Large intestine (tissue), 3 donors: ENCODE measurements around the gene AZU1. TPM values are rescaled to one million over a fixed set of nuclear protein-coding genes. Genes with fewer than 3 reads are reported as not detected.

ENCODE experiments used
- DNase-seq, 2 donors: peaks; one replicate each; pipeline versions ENCODE4 v3.0.0 to v3.0.0-alpha.2; 2013
- H3K27ac ChIP-seq: one replicate; pipeline ENCODE4 v1.5.1; 2013; ENCODE audit warnings: low read length
- H3K27me3 ChIP-seq: 2 replicates; pipeline ENCODE4 v1.6.1; 2013; ENCODE audit warnings: low read length; ENCODE audit not compliant: control insufficient read depth, insufficient read depth
- H3K36me3 ChIP-seq: 2 replicates; pipeline ENCODE4 v1.6.1; 2013; ENCODE audit warnings: low read length; ENCODE audit not compliant: control insufficient read depth, insufficient read depth
- H3K4me1 ChIP-seq: one replicate; pipeline ENCODE4 v1.6.1; 2013; ENCODE audit warnings: low read length; ENCODE audit not compliant: control insufficient read depth, insufficient read depth
- H3K4me3 ChIP-seq: one replicate; pipeline ENCODE4 v1.5.1; 2013; ENCODE audit warnings: low read length
- H3K9me3 ChIP-seq: one replicate; pipeline ENCODE4 v1.6.1; 2013; ENCODE audit warnings: mild to moderate bottlenecking, low read depth, low read length, moderate library complexity; ENCODE audit not compliant: control insufficient read depth
- WGBS: methylation state at CpG from one replicate; pipeline ENCODE4 v1.1.5; 2013; ENCODE audit warnings: low lambda C conversion rate; ENCODE audit not compliant: insufficient coverage; 5-methylcytosine and 5-hydroxymethylcytosine counted together
- polyA plus RNA-seq: library from polyadenylated mRNA; unstranded; fragments of 120-200 nt; gene quantifications from one replicate; pipeline ENCODE4 v1.2.1, GENCODE V29; 2013

Gene AZU1
- polyA plus RNA-seq, 1 donor: 0.33 TPM

DNA sequence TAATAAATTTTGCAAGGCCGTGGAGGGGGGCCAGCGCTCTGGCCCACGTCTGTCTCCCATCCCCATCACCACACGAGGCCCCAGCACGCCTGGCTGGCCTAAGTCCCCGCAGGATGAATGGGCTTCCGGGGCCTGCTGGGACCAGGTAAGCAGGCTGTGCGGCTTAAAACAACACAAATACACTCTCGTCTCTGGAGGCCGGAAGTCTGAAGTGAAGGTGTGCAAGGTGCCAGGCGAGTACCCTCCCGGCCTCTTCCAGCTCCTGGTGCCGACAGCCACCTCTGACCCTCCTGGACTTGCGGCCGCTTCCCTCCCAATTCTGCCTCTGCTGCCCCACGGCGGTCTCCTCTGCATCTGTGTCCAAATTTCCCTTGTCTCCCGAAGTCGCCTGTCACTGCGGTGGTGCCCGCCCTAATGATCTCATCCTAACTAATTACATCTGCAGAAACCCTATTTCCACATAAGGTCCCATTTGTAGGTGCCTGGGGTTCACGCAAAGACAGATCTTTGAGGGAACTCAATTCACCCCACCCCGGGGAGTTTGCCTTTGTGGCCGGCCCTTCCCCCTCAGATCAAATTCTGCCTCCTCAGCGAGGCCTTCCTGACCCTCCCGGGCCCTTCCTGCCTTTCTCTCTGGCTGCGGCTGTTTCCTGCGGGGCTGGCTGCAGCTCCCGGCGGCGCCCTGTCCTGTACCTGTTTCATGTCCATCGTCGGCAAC is 38.5 kb upstream of the AZU1 start:
- WGBS: 100% methylated on average over 1 of the region's 33 CpGs
- H3K4me1 ChIP-seq: peaks cover 5% of the 10 kb centered on the region
- H3K27ac ChIP-seq: peak overlapping the region; percentile 59
- no peaks in the 10 kb centered on the region for H3K36me3 ChIP-seq
- no peak overlapping the region for H3K4me3 ChIP-seq
- H3K9me3 ChIP-seq: no peaks in the 10 kb centered on the region
- no peaks in the 10 kb centered on the region for H3K27me3 ChIP-seq
- DNase-seq: peak in 1 of 2 donors; percentile 7

DNA sequence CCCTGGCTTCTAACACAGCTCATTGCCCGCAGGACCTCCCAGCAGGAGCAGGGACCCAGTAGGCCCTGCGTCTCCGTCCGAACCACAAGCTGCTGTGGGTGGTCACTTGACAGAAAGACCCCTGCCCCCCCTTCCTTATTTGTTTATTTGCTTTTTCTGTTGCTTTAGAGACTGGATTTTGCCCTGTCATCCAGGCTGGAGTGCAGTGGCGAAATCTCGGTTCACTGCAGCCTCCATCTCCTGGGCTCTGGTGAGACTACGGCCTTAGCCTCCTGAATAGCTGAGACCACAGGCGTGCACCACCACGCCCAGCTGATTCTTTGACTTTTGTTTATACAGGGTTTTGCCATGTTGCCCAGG is 38.0 kb upstream of the AZU1 start:
- Histone ChIP-seq H3K9me3 (no peaks in the 10 kb centered on the region), H3K4me1 (peaks cover 5% of the 10 kb centered on the region), H3K4me3 (no peak overlapping the region), H3K27me3 (no peaks in the 10 kb centered on the region), H3K27ac (no peak overlapping the region), H3K36me3 (no peaks in the 10 kb centered on the region)
- WGBS: no CpG with 5 or more reads among the region's 9 CpGs
- no peak for DNase-seq

- peaks cover 7% of the 10 kb centered on the region for H3K9me3 ChIP-seq
- H3K27me3 ChIP-seq: no peaks in the 10 kb centered on the region
- WGBS: no CpG with 5 or more reads among the region's 26 CpGs
- DNase-seq: no peak
- H3K27ac ChIP-seq: no peak overlapping the region
- H3K36me3 ChIP-seq: no peaks in the 10 kb centered on the region
- peaks cover 8% of the 10 kb centered on the region for H3K4me1 ChIP-seq
- H3K4me3 ChIP-seq: no peak overlapping the region
These were observed 36.5 kb upstream of the AZU1 start for GRCh38 chr19:791007-791566.

DNA sequence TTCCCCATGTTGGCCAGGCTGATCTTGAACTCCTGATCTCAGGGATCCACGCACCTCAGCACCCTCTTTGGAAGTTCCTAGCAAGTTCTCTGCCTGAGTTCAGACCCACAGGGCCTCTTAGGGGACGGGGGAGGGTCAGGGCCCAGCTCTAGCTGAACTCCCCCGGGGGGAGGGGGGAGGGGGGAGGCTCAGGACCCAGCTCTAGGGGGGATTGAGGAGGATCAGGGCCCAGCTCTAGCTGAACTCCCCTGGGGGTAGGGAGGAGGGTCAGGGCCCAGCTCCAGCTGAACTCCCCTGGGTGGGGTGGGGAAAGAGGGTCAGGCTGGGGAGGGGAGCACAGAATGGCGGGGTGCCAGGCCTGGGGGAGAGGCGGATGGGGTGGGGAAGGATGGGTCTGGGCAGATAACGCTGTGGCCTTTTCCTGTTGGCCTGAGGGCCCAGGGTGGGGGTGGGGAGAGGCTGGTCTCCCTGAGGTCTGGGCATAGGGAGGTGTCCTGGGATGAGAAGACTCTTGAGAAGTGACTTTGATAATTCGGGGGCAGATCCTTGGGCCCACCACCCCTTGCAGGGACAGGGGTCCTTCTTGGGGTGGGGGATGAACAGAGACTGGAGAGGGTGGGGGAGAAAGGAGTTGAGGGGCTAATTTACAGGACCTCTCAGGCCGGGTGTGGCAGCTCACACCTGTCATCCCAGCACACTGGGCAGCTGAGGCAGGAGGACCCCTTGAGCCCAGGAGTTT is 35.9 kb upstream of the AZU1 start:
- peaks cover 7% of the 10 kb centered on the region for H3K9me3 ChIP-seq
- no peaks in the 10 kb centered on the region for H3K27me3 ChIP-seq
- H3K4me1 ChIP-seq: peaks cover 12% of the 10 kb centered on the region
- WGBS: no CpG with 5 or more reads among the region's 8 CpGs
- no peak for DNase-seq
- H3K36me3 ChIP-seq: no peaks in the 10 kb centered on the region
- H3K4me3 ChIP-seq: no peak overlapping the region
- no peak overlapping the region for H3K27ac ChIP-seq

- peaks cover 7% of the 10 kb centered on the region for H3K9me3 ChIP-seq
- no peaks in the 10 kb centered on the region for H3K27me3 ChIP-seq
- H3K27ac ChIP-seq: no peak overlapping the region
- no peaks in the 10 kb centered on the region for H3K36me3 ChIP-seq
- H3K4me1 ChIP-seq: peaks cover 12% of the 10 kb centered on the region
- no peak for DNase-seq
- 80% methylated on average over 3 of the region's 16 CpGs for WGBS
- H3K4me3 ChIP-seq: no peak overlapping the region
These were observed 35.2 kb upstream of the AZU1 start for GRCh38 chr19:792306-792885.

DNA sequence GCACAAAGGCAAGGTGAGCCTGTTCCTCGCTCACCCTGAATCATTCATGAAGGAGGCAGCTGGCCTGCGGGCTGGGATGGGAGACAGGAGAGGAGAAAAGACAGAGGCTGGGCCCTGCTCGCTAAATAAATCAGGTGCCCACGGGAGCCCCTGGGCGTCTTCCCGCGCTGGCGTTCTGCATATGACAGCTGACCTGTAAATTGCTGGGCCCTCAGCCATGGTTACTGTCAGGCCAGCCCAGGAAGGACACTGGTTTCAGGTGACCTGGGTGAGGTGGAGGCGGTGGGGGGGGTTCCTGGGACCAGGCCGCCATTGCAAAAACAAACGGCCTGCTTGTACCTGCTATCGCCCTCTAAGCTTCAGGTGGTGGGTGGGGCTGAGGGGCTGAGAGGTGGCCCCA is 33.8 kb upstream of the AZU1 start:
- WGBS: no CpG with 5 or more reads among the region's 12 CpGs
- no peak for DNase-seq
- no peak overlapping the region for H3K4me3 ChIP-seq
- peaks cover 7% of the 10 kb centered on the region for H3K9me3 ChIP-seq
- H3K27me3 ChIP-seq: no peaks in the 10 kb centered on the region
- no peak overlapping the region for H3K27ac ChIP-seq
- H3K4me1 ChIP-seq: peaks cover 9% of the 10 kb centered on the region
- H3K36me3 ChIP-seq: peaks cover under 1% of the 10 kb centered on the region

DNA sequence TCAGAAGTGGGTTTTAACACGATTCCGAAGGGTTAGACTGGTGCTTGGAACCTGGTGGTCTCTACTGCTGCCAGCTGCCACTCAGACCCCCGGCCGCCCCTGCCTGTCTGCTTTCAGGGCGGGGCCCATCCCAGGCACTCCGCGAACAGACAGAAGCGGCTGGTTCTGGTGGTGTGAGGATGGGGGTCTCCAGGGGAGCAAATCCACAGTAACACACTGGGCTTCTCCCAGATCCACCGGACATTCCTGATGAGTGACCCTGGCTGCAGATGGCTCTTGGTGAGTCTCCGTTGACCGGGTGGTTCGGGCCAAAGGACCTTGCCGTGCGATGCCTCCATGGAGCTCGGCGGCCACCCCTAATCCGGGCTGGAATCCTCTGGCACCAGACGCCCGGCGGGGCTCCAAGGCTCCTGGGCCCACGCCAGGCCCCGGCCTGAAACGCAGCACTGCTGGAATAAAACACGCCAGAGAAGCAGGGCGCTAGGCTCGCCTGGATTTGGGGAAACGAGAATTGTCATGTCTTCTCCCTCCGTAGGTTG is 32.5 kb upstream of the AZU1 start:
- DNase-seq: peak in 1 of 2 donors; percentile 2
- H3K36me3 ChIP-seq: peaks cover 13% of the 10 kb centered on the region
- no peak overlapping the region for H3K27ac ChIP-seq
- no peak overlapping the region for H3K4me3 ChIP-seq
- H3K4me1 ChIP-seq: peaks cover 18% of the 10 kb centered on the region
- peaks cover 7% of the 10 kb centered on the region for H3K9me3 ChIP-seq
- WGBS: no CpG with 5 or more reads among the region's 28 CpGs
- no peaks in the 10 kb centered on the region for H3K27me3 ChIP-seq

- H3K4me1 ChIP-seq: peaks cover 25% of the 10 kb centered on the region
- H3K27me3 ChIP-seq: no peaks in the 10 kb centered on the region
- WGBS: no CpG with 5 or more reads among the region's 39 CpGs
- DNase-seq: peak in 1 of 2 donors; percentile 3
- H3K9me3 ChIP-seq: peaks cover 7% of the 10 kb centered on the region
- no peak overlapping the region for H3K27ac ChIP-seq
- H3K36me3 ChIP-seq: peaks cover 21% of the 10 kb centered on the region
- peak overlapping the region; percentile 83 for H3K4me3 ChIP-seq
These were observed 31.7 kb upstream of the AZU1 start for GRCh38 chr19:795691-796581.

DNA sequence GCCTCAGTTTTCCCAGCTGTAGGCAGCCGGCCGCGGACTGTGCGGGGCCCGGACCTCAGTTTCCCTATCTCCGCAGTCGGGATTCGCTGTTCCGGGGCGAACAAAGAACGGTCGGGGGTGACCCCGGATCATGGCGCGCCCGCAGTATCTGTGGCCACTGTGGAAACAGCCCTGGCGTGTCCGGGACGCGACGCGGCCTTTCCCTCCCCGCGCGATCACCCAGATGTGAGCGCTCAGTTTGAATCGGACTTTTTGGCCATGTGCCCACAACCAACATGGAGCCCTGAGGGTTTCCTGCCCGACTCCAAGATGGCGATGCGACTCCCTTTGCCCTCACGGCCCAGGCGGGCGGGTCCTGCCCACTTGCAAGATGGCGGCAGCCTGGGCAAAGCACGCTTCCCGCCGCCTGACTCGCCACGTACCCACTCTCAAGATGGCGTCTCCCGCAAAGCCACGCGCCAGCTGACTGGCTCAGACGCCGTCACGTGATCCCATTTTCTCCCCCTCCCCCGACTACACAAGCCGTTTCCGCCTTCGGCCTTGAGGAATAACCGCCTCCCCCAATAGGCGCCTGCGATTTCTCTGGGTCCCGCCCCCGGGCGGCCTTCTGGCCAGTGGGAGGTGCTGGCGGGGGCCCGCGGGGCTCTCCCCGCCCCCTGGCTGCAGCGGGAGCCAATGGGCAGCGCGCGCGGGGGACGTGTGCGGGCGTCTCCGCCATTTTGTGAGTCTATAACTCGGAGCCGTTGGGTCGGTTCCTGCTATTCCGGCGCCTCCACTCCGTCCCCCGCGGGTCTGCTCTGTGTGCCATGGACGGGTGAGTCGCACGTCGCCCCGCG is 30.7 kb upstream of the AZU1 start, which contains the start of gene PTBP1:
TSS of gene PTBP1 (plus strand) at position 761 of the 836 bp plus-strand sequence. CDS start at position 807, 46 bp downstream.
- peak within 1 kb of the TSS; percentile 83 for H3K4me3 ChIP-seq
- peaks cover 30% of the 10 kb centered on the region for H3K36me3 ChIP-seq
- 0% methylated on average over 2 of the region's 83 CpGs for WGBS
- peak within 1 kb of the TSS; percentile 98 for H3K27ac ChIP-seq
- peaks cover 34% of the 10 kb centered on the region for H3K4me1 ChIP-seq
- H3K27me3 ChIP-seq: no peaks in the 10 kb centered on the region
- DNase-seq: peak; percentile 100
- peaks cover 7% of the 10 kb centered on the region for H3K9me3 ChIP-seq
